NCI-H187 treated with DMSO at 0.1 percent for 48 hours (cell line): ENCODE measurements around the gene MFSD6.
A peak's percentile ranks its signal among the peaks of the same experiment; 100 is the strongest.
"Not testable (repeated sequence)": the region's sequence is repeated elsewhere in the genome, so short reads cannot be mapped to it uniquely, and the experiment has no call there.

Experiments used
- DNase-seq: peaks from one replicate; lab custom pipeline; 2025; lab: John Stamatoyannopoulos, UW

Gene MFSD6

DNA sequence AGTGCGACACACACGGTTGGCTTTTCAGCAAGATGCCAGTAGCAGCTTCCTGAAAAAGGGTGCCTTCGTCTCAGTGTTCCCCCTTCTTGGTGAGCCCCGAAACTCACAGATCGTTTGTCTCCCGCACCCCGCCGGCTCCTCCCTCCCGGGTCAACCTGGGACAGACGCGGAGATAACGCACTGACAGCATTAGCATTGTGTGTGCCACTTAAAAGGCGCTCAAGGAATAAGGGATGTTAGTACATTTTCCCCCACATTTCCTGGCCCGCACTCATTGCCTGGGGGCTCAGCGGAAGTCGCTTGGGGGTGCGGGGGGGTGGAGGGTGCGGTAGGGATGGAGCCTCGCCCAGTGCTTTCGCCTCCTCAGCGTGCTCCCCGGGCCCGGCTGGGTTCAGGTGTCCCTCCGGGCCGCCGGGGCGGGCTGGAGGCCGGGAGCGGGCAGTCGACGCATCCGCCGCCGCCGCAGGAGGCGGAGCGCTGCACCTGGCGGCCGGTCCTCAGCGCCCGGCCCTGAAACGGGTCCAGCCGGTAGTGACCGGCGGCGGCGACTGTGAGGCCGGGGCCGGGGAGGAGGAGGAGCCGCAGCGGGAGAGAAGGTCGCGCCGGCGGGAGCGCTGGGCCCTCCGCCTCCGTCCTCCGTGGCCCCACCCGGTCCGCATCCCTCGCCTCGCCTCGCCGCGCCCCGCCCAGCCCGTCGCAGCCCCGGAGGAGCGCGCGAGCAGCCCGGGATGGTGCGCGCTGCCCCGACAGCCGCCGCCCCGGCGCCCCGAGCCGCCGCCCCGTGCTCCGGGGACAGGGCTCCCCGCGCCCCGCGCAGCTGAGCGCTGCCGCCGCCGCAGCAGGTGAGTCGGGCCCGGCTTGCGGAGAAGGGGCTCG lies at the start of gene MFSD6:
MFSD6 (plus strand) TSS at position 694 of the 876 bp plus-strand sequence. CDS start 27,675 bp downstream, outside the sequence.
- no peak for DNase-seq

DNA sequence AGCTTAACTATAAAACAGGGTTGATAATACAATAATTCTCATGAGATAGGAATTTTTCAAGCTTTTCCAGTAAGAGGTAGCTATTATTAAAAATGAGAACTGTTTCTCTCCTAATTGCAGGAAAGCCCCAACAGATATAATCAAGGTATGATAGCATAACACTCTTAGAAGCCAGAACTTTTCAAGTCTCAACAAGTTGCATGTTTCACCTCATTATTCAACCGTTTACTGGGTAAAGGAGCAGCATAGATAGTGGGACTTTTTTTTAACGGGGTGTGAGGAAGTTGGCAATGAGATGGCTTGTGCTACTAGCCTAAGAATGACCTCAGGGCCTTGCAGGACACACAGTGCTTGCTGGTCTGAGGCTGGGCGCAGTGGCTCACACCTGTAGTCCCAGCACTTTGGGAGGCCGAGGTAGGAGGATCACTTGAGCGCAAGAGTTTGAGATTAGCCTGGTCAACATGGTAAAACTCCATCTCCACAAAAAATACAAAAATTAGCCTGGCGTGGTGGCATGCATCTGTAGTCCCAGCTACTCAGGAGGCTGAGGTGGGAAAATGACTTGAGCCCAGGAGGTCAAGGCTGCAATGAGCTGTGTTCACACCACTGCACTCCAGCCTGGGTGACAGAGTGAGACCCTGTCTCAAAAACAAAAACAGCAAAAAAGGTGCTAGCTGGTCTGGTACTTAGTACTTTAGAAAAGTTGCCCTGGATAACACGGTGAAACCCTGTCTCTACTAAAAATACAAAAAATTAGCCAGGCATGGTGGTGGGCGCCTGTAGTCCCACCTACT lies 49.3 kb upstream of the MFSD6 start:
- not testable (repeated sequence) for DNase-seq

DNA sequence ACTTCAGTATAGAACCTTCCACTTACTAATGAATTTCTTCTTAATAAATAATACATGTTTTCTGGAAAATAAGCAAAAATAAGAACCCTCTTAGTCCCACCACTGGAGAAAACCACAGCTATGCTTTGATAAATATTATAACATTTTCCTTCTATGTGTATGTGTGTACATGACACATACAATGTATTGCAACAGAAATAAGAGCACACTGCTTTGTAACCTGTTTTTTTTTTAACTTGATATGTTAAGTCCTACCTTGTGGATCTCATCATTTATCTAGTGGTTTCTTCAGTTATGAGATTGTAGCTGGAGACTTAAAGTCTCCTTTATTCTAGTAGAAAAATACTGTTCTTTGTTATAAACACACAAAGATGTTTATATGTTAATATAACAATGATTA lies 47.6 kb upstream of the MFSD6 start:
- no peak for DNase-seq

DNA sequence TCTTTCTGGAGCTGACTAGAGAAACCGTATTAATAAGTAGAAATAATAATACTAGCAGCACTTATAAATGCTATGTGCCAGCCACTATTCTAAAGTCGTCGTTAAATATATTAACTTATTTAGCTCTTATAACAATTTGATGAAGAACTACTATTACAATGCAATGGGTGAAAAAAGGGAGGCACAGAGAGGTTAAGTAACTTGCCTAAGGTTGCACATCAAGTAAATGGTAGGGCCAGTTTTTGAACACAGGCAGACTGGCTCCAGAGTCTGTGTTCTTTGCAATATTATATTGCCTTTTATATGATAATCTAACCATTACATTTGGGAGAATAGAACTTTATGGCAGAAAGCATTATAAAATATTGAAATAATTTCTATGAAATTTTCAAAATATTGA lies 47.2 kb upstream of the MFSD6 start:
- DNase-seq = no peak

DNA sequence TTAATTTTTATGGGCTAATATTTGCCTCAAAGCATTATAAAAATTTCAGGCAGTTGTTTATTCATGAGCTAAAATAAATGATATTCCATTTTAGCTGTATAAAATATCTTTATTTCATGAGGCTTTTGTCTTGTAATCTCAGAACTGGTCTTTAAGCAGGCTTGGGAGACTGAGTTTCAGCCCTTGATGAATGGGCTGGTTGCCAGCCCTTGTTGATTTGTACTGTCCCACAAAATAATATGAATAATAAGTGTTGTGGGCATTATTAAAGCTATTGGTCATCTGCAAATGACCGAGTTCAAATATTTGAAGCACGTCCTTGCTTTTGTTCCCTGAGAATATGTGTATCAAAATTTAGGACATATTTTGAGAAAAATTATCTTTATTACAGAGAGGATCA lies 46.6 kb upstream of the MFSD6 start:
- DNase-seq = no peak

DNA sequence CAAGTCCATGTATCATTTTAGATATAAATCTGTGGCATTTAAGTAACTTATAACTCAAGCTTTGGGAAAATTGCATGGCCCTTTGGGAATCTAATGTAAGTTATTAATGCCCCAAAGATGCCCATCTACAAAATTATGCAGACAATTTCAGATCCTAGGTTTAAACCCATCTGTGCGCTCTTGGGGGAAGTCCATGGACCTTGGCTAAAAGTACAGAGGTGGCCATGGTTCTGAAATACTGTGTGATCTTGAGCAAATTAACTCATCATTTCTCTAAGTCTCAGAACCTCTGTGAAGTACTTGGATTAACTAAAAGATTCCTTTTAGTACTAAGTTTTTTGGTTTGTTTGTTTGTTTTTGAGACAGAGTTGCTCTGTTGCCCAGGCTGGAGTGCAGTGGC lies 45.3 kb upstream of the MFSD6 start:
- DNase-seq = no peak

DNA sequence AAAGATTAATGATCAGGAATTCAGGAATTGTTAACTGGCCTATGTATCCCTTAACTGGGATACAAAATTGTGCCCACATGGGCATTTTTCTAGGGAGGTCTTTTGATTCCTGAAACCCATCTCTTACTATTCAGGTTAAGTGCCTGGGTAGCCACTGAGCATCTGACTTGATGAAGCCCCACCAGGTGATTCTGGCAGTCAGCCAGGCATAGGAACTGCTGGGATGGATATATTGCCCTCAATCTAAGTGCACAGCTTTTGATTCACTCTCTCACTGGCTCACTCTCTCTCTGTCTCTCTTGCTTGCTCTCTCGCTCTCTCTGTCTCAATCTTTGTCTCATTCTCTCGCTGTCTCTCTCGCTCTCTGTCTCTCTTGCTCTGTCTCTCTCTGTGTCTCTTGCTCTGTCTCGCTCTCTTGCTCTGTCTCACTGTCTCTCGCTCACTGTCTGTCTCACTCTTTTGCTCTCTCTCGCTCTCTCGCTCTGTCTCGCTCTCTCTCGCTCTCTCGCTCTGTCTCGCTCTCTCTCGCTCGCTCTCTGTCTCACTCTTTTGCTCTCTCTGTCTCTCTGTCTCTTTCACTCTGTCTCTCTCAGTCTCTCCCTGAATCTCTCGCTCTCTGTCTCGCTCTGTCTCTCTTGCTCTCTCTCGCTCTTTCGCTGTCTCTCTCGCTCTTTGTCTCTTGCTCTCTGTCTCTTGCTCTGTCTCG lies 42.5 kb upstream of the MFSD6 start:
- DNase-seq = no peak

DNA sequence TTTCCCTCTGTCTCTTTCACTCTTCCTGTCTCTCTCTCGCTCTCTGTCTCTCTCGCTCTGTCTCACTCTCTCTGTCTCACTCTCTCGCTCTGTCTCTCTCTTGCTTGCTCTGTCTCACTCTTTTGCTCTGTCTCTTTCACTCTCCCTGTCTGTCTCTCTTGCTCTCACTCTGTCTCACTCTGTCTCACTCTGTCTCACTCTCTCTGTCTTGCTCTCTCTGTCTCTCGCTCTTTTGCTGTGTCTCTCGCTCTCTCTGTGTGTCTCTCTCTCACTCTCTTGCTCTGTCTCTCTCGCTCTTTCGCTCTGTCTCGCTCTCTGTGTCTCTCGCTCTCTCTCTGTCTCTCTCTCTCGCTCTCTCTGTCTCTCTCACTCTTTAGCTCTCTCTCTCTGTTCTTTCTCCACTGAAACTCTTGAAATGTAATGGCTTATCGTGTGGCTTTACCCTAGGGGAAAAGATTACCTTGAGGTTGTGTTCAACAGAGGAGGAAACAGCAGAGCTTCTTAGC lies 41.9 kb upstream of the MFSD6 start:
- no peak for DNase-seq

DNA sequence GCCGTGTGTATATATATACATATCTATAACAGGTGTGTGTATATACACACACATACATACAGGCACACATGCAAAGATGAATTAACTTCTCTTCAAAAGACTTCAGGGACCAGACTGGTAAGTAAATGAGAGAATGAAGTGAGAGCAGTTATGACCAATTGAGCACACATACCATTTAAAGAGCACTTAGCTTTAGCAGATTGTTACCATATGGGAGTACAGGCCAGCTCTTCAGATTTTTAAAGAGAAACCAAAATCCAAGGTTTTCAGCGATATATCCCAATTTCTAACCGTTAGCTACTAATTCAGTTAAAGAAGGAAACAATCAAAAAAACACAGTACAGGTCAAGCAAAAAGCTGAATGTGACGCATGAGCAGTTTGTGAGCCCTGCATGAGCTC lies 41.1 kb upstream of the MFSD6 start:
- no peak for DNase-seq

DNA sequence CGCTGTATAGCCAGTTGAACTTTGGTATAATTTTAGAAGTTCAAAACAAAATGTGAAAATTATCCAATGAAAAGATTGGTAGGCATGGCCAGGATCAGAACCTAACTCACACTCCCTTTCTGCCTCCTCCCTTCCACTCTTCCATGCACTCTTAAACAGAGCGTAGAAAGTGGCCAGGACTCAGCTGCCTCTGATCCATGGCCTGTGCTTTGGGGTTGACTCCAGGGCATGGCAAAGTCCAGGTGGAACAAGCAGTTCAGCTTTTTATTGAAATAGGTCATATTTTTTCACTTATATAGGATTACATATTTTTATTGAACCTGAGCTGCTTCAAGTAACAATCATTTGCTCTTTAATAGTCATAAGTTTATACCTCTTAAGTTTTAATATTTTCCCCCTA lies 38.5 kb upstream of the MFSD6 start:
- no peak for DNase-seq

DNA sequence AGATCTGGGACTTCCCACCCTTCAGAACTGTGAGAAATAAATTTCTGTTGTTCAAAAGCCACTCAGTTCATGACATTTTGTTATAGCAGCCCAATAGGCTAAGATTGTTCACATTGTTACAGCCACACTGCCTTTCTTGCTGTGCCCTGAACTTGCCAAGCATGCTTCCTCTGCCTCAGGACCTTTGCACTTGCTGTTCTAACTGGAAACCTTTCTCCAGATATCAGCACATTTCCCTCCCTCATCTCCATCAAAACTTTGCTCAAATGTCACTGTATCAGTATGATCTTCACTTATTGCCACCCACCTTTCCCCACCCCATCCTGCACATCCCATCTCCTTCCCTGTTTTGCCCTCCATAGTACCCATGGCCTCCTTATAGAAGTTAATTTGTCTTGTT lies 32.1 kb upstream of the MFSD6 start:
- DNase-seq = no peak

DNA sequence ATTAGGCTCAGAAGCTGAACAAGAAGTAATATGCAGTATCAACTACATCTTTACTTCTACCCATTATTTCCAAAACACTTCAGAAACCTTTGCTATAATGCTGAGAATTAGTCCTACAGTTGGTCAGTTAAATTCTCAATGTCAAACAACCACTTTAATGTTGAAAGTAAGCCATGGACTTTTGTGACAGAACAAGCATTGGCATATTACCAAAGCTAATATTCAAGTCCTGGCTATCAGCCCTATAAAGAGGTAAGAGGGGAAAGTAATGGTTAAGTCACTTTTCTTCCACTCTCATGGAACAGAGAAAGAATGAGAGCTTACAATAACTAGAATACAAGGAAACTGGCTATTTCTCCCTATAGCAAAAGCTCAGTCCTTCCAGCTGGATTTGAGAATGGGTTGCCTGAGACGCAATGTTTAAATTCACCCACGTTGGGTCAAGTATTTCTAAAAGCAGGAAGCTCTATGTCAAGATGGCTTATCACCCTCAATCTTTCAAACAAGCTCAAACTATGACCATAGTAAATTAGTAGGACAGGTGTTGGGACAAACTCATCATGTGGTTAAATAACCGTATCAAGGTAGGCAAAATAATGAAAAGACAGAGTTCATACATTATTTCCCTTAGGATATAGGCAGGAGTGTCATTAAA lies 31.4 kb upstream of the MFSD6 start:
- DNase-seq = no peak

DNA sequence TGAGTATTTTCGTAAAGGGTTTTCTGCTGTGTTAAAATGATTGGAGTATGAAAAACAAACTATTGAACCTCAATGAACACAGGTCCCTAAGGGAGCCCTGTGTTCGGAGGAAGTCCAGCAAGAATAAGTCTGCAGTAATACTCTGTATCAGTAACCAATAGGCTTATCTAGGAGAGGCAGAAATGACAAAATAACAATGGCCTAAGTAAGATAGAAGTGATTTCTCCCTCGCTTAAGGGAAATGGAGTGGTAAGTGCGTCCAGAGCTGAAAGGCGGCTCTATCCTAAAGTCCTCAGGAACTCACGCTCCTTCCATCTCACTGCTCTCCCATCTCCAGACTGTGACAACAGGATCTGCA lies 29.3 kb upstream of the MFSD6 start:
- no peak for DNase-seq

DNA sequence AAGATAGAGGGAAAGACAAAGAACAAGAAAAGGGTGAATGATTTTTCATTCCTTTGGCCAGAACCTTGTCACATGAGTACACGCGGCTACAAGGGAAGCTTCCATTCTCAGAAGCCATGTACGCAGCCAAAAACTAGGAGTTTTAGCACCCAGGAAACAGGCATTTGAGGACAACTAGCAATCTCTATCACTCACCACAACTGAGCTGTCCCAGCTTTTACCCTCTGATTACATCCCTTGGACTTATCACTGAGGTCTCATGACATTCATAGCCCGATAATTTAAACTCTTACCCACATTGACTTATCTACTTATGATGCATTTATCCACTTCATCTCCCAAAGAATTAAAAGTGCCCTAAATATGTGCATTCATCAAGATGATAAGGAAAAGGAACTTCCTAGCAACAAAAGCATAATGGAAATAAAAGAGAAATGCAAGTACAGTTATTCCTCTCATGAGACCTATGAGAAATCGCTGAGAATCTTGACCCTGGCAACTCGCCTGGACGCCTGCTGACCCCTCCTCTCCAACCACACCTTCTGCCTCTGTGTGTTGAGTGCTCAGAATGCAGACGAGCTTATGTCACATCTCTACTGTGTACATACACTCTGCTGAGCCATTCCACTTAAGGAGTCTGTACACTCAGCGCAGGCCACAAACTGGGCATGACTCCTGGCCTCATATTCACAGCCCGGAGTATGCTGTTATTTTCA lies 28.7 kb upstream of the MFSD6 start:
- no peak for DNase-seq

DNA sequence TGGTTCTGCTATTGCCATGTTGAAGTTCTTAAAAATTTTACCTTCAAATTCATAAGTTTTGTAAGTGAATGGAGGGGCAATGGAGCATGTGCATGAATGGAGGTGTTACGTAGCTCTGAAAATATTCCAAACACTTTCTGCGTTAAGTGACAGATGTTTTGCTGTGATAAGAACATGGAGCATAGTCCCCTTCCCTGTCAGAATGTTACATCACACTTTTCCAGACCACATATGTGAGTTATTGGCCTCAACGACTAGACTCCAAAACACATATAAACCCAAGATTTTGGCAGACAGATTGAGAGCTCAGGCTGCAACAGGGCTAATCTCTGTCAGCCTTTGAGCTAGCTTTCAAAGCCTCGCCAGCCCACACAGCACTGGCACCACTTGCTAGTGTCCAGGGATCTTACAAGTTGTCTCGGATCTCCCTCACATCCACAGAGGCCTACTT lies 27.2 kb upstream of the MFSD6 start:
- no peak for DNase-seq

DNA sequence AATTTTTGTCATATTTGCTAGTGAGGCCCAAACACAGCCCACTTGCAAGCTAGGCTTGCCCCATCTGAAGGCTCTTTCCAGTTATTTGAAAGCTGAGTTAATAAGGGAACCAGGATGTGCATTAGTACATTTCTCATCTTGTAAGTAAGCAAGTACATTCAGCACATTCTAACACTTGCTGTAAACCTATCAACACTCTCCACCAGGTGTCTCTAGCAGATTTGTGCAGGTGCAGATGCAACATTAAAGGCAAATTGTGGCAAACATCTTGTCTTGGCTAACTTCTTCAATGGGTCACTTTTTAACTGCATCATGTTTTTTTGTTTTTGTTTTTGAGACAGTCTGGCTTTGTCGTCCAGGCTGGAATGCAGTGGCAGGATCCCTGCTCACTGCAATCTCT lies 25.3 kb upstream of the MFSD6 start:
- peak; percentile 7 for DNase-seq

DNA sequence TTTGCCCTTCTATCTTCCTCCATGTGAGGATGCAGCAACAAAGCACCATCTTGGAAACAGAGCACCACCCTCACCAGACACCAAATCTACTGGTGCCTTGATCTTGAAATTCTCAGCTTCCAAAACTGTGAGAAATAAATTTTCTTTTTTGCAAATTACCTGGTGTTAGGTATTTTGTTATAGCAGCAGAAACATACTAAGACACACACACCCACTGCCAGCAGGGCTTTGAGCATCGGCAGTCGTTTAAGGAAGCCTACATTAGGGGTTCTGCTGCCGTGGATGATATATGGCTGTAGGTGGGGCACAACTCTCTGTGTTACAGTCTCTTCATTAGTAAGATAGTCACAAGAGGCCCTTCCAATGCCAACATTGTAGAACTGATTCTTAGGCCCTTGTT lies 20.7 kb upstream of the MFSD6 start:
- DNase-seq = no peak

DNA sequence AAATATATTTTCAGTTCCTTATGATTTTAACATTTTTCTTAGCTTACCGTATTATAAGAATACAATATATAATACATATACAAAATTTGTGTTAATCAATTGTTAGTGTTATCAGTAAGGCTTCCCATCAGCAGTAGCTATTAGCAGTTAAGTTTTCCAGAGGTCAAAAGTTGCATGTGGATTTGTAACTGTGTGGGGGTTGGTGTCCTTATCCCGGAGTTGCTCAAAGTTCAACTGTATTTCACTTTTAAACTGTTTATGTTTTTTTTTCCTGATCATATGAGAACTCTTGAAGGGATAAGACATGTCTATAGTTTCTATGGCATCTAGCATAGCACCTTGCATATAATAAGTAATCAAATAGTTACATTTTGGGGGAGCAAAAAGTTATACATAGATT lies 11.9 kb upstream of the MFSD6 start:
- DNase-seq = no peak

DNA sequence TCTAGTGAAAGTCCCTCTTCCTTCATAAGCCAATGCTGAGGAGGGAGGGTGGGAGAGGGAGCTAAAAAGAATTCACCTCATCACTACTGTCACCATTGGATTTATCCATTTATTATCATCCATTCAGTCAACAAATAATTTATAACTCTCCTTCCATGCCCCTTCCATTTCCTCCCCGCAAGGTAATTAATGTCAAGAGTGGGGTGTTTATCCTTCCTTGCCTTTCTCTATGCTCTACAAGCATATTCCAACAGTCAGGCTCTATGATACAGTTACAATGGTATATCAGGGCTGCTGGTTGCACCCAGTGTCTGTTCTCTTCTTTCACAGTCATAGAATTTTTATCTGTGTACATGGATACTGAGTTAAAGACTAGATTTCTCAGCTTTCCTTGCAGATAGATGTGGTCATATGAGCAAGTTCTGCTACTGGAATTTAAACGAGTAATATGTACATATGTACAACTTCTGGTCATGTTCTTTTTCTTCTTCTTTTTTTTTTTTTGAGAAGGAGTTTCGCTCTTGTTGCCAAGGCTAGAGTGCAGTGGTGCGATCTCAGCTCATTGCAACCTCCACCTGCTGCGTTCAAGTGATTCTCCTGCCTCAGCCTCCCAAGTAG lies 5.1 kb upstream of the MFSD6 start:
- DNase-seq = no peak

DNA sequence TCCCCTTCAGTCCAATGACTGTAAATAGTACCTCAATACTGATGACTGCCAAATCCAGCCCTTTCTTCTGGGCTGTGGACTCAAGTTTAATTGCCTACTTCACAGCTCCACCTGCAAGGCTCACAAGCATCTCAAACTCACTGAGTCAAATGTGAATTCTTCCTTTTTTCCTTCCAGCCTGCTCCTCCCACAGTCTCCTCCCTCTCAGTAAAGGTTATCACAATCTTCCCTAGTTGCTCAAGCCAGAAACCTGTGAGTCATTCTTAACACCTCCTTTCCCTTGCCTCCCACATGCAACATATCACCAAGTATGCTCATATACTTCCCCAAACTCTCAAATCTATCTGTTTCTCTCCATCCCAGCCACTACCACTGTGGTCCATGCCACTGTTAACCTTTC lies 3.7 kb upstream of the MFSD6 start:
- no peak for DNase-seq

DNA sequence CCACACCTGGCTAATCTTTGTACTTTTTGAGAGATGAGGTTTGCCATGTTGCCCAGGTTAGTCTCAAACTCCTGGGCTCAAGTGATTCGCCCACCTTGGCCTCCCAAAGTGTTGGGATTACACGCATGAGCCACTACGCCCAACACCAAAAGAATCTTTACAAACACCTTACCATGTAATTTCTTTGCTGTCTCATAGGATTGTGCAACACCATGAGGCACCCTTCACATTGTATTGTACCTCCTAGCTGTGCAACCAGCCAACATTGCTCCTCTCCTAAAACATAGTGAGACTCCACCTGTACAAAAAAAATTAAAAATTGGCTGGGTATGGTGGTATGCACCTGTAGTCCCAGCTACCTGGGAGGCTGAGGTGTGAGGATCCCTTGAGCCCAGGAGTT lies 3.1 kb upstream of the MFSD6 start:
- DNase-seq = no peak
